ENCODE measurements around the gene KRTAP12-3. TPM values are rescaled to one million over a fixed set of nuclear protein-coding genes. Genes with fewer than 3 reads are reported as not detected.

Gene KRTAP12-3
- total RNA-seq, 1 donor from 2014 or later, result not detected

DNA sequence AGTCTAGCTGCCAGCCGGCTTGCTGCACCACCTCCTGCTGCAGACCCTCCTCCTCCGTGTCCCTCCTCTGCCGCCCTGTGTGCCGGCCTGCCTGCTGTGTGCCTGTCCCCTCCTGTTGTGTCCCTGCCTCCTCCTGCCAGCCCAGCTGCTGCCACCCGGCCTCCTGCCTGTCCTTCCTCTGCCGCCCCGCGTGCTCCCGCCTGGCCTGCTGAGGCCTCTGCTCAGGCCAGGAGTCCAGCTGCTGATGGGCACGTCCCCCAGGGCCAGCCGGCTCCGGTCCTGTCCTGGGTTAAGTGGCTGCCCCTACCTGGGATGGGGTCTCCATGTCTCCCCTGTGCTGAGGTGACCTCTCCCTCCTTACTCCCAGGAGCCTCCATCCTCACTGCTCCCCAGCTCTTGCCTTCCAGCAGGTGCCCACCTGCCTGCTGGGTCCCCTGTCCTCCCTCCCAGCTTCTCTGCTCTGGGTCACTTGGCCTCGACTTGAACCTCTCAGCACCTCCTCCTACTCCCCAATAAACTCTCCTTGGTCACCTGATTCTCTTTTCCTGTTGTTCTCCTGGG lies 45.0 kb upstream of the KRTAP12-3 start:
- Mint-ChIP-seq H3K36me3 (no peaks in the 10 kb centered on the region), H3K27me3 (ENCODE audit: low read depth) (no peaks in the 10 kb centered on the region), H3K4me1 (no peaks in the 10 kb centered on the region), H3K9me3 (peaks cover 22% of the 10 kb centered on the region), H3K27ac (no peak overlapping the region), H3K4me3 (no peak overlapping the region)
- TF ChIP-seq, protein P1, sequence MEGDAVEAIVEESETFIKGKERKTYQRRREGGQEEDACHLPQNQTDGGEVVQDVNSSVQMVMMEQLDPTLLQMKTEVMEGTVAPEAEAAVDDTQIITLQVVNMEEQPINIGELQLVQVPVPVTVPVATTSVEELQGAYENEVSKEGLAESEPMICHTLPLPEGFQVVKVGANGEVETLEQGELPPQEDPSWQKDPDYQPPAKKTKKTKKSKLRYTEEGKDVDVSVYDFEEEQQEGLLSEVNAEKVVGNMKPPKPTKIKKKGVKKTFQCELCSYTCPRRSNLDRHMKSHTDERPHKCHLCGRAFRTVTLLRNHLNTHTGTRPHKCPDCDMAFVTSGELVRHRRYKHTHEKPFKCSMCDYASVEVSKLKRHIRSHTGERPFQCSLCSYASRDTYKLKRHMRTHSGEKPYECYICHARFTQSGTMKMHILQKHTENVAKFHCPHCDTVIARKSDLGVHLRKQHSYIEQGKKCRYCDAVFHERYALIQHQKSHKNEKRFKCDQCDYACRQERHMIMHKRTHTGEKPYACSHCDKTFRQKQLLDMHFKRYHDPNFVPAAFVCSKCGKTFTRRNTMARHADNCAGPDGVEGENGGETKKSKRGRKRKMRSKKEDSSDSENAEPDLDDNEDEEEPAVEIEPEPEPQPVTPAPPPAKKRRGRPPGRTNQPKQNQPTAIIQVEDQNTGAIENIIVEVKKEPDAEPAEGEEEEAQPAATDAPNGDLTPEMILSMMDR (IDR thresholded peaks at IDR 0.05; ENCODE audit: unreplicated experiment), result no peak
- DNase-seq (ENCODE audit: low spot score in 2 of 2, unreplicated experiment in 2 of 2), result no peak

DNA sequence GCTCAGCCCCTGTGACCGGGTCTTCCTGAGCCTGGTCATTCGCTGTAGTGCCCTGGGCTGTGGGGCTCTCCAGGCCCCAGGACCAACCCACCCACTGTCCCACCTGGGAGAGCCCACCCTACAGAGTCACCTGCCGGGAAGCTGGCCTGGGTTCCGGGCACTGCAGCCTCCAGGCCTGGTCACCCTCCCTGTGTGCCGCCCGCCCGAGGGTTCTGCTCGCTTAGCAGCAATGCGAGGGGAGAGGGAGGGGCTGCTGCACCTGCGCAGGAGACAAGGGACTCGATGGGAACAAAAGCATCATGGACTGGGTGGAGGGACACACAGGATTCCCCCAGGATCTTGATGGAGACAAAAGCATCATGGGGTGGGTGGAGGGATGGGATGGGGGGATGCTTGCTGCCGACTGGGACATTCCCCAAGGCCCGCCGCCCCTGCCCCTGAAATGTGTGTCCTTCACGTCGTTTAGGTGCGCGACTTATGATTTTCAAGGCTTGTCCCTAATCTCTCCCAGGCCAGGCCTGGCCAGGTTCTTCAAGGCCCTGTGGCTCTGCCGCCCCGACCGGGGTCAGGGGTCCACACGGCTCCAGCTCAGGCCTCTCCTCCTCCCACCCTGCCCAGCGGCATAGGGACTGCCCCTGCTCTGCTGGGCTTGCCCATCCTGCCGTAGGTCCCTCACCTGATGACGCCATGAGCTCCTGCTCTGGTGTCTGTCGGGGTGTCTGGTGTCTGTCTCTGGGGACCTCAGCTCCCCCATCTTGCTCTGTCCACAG lies 44.2 kb upstream of the KRTAP12-3 start:
- no peaks in the 10 kb centered on the region for H3K4me1 Mint-ChIP-seq
- no peaks in the 10 kb centered on the region for H3K36me3 Mint-ChIP-seq
- TF ChIP-seq, protein P1 (IDR thresholded peaks at IDR 0.05; ENCODE audit: unreplicated experiment), result no peak
- H3K27me3 Mint-ChIP-seq (ENCODE audit: low read depth), result no peaks in the 10 kb centered on the region
- DNase-seq (ENCODE audit: low spot score in 2 of 2, unreplicated experiment in 2 of 2), result no peak
- H3K27ac Mint-ChIP-seq, result no peak overlapping the region
- no peak overlapping the region for H3K4me3 Mint-ChIP-seq
- H3K9me3 Mint-ChIP-seq, result peaks cover 23% of the 10 kb centered on the region

DNA sequence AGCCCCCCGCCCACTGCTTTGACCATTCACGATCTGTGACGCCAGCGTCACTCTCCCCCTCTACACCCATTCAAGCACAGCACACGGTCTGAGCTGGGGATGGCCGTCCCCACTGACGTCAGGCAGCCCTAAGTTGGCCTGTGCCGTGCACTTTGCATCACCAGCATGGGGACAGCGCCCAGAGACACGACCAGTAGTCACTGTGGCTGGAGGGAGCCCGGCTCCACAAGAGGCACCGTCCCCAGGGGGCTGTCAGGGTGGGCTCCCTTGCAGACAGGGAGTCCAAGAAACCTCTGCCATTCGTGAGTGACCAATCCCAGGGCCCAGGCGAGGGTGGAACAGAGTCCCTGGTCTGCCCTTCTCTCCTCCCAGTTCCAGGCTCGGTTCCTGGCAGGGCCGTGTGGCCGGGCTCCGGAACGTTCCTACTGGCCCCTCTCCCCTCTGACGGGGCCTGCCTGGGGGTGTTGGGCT lies 43.5 kb upstream of the KRTAP12-3 start:
- Mint-ChIP-seq H3K4me3 (no peak overlapping the region), H3K27me3 (ENCODE audit: low read depth) (no peaks in the 10 kb centered on the region), H3K36me3 (no peaks in the 10 kb centered on the region), H3K9me3 (peaks cover 23% of the 10 kb centered on the region), H3K27ac (no peak overlapping the region), H3K4me1 (no peaks in the 10 kb centered on the region)
- TF ChIP-seq, protein P1 (IDR thresholded peaks at IDR 0.05; ENCODE audit: unreplicated experiment), result no peak
- no peak for DNase-seq (ENCODE audit: low spot score in 2 of 2, unreplicated experiment in 2 of 2)

DNA sequence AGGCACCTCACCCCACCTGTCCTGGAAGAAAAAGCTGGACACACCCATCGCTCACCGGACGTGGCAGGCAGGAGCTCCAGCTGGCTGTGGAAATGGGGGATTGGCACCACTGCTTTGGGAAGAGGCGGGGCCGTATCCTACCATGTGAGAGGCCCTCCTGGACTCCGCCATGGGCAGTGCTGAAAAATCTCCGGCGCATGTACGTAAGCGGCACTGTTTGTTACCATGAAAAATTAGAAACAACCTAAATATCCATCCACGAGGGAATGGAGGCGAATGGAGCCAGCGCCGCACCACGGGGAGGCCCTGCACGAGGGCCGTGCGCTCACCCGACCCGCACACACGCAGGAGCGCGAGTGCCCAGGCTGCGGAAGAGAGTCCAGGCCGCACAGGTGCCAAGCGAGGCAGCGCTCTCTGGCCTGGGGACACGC lies 42.8 kb upstream of the KRTAP12-3 start:
- no peaks in the 10 kb centered on the region for H3K4me1 Mint-ChIP-seq
- no peak for DNase-seq (ENCODE audit: low spot score in 2 of 2, unreplicated experiment in 2 of 2)
- H3K4me3 Mint-ChIP-seq, result no peak overlapping the region
- H3K27ac Mint-ChIP-seq, result no peak overlapping the region
- no peaks in the 10 kb centered on the region for H3K27me3 Mint-ChIP-seq (ENCODE audit: low read depth)
- TF ChIP-seq, protein P1 (IDR thresholded peaks at IDR 0.05; ENCODE audit: unreplicated experiment), result no peak
- H3K9me3 Mint-ChIP-seq, result peaks cover 23% of the 10 kb centered on the region
- H3K36me3 Mint-ChIP-seq, result no peaks in the 10 kb centered on the region

DNA sequence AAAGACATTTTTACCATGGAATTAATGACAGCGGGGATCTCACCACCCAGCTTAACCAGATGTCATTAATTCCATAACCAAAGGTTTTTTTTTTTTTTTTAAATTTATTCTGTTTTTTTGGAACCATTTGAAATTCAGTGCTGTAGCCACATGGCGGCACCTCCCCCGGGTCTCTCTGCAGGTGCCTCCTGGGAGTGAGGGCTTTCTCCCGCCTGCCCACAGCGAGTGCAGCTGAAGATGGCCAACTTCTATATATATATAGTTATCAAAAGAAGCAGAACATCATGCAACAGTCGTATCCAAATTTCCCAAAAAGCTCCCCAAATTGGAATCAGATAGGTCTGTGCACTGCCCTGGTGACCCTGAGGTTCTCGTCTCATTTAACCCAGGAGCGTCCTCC lies 42.3 kb upstream of the KRTAP12-3 start:
- no peak for DNase-seq (ENCODE audit: low spot score in 2 of 2, unreplicated experiment in 2 of 2)
- Mint-ChIP-seq H3K27me3 (ENCODE audit: low read depth) (no peaks in the 10 kb centered on the region), H3K9me3 (peaks cover 26% of the 10 kb centered on the region), H3K4me1 (no peaks in the 10 kb centered on the region), H3K27ac (no peak overlapping the region), H3K36me3 (no peaks in the 10 kb centered on the region), H3K4me3 (no peak overlapping the region)
- TF ChIP-seq, protein P1 (IDR thresholded peaks at IDR 0.05; ENCODE audit: unreplicated experiment), result no peak
